GM12865 (cell line): ENCODE data around the gene TSTD1.
"Not testable (repeated sequence)": the region's sequence is repeated elsewhere in the genome, so short reads cannot be mapped to it uniquely, and the experiment has no call there.

ENCODE experiments used
- DNase-seq: peaks from one replicate; pipeline ENCODE4 v3.0.0; 2010; ENCODE audit warnings: low read depth
- H3K4me3 ChIP-seq: 2 replicates; pipeline ENCODE4 v1.5.1; 2011; ENCODE audit warnings: mild to moderate bottlenecking, low read depth, low read length, control low read depth
- TF ChIP-seq, protein P1 (sequence below): IDR thresholded peaks from 2 replicates; pipeline ENCODE4 v1.5.1; 2011; ENCODE audit warnings: low read length, control low read depth, low read depth, inconsistent platforms; ENCODE audit not compliant: insufficient read depth; ENCODE audit errors: missing control alignments

TSTD1 gene

DNA sequence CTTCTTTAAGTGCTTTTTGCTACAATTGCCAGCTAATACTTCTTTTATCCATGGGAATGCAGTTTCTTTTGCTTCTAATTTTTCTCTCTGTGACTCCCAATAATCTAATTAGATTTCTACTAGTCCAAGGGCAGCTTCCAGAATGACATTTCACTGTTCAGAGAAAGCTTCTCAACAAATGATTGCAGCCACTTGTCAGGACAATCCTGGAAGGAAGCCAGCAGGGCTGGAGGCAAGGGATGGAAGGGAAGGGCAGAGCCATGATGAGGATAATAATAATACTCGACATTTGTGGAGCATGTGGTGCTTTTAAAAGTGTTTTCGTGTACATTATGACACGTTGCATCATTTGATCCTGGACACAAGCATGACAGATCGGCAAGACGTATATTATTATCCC is 37.2 kb downstream of the TSTD1 start:
- H3K4me3 ChIP-seq, result no peak overlapping the region
- no peak for DNase-seq
- TF ChIP-seq, protein P1, sequence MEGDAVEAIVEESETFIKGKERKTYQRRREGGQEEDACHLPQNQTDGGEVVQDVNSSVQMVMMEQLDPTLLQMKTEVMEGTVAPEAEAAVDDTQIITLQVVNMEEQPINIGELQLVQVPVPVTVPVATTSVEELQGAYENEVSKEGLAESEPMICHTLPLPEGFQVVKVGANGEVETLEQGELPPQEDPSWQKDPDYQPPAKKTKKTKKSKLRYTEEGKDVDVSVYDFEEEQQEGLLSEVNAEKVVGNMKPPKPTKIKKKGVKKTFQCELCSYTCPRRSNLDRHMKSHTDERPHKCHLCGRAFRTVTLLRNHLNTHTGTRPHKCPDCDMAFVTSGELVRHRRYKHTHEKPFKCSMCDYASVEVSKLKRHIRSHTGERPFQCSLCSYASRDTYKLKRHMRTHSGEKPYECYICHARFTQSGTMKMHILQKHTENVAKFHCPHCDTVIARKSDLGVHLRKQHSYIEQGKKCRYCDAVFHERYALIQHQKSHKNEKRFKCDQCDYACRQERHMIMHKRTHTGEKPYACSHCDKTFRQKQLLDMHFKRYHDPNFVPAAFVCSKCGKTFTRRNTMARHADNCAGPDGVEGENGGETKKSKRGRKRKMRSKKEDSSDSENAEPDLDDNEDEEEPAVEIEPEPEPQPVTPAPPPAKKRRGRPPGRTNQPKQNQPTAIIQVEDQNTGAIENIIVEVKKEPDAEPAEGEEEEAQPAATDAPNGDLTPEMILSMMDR, result no peak

GRCh38 chr1:161000736-161001480 is 37.9 kb downstream of the TSTD1 start:
- no peak for DNase-seq
- no peak overlapping the region for H3K4me3 ChIP-seq
- TF ChIP-seq, protein P1, result no peak

DNA sequence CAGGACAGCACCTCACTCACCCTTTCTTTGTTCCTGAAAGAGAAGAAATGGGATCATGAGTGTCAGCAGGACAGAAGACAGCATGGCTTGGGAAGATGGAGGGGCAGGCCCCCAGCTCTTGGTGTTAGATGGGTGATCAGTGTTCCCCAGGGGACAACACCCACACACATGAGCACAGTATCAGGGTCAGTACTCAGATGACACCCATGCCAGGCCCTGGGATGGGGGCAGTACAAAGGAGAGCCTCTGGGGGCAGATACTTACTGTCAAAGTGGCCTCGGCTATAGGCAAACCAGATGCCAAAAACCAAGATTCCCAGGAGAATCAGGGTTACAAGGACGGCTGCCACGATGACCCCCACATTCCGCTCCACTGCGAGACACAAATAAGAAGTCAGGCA is 39.4 kb downstream of the TSTD1 start:
- DNase-seq, result no peak
- no peak overlapping the region for H3K4me3 ChIP-seq
- TF ChIP-seq, protein P1, result no peak

DNA sequence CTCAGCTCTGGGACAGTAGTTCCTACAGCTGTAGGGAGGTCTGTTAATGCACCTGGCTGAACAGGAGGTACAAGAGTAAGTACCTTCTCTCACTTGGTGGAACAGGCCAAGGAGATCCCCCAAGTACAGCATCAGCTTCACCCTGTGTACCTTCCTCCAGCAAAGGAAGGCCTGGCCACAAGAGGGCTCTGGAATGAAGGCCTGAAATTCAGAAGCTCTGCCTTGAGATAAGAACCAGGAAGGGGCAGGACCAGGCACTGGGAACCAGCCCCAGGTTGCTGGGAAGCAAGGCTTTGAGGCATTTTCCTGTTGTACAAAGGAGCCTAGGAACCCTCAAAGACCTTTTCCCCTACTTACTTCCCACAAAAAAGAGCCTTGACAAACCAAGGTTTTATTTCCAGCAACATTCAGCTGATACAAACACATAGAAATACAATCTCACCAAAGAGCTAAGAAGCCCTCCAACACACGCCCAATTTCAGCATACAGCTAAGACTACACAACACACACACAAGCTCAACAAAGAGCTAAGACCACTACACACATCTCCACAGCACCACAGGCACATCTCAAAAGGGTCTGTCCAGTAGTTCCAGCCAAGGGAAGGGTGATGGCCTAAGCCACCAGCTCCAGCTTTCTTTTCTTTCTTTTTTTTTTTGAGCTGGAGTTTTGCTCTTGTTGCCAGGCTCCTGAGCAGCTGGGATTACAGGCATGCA is 41.3 kb downstream of the TSTD1 start:
- TF ChIP-seq, protein P1, result peak; percentile 60
- no peak overlapping the region for H3K4me3 ChIP-seq
- peak; percentile 73 for DNase-seq

DNA sequence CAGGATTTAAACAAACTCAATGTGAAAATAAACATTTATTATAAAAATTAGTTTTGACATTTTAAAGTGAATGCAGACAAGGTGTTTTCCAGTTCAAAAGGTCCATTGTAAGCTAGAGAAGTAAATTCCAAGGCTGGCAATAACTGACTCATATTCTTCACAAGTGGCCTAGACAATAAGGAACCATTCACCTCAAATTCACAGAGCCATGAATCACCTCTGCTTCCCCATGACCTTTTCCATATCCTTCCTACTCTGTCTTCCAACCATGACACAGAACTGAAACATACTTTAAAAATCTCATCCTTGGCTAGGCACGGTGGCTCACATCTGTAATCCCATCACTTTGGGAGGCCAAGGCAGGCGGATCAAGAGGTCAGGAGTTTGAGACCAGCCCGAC is 42.6 kb downstream of the TSTD1 start:
- no peak overlapping the region for H3K4me3 ChIP-seq
- no peak for DNase-seq
- TF ChIP-seq, protein P1, result no peak

DNA sequence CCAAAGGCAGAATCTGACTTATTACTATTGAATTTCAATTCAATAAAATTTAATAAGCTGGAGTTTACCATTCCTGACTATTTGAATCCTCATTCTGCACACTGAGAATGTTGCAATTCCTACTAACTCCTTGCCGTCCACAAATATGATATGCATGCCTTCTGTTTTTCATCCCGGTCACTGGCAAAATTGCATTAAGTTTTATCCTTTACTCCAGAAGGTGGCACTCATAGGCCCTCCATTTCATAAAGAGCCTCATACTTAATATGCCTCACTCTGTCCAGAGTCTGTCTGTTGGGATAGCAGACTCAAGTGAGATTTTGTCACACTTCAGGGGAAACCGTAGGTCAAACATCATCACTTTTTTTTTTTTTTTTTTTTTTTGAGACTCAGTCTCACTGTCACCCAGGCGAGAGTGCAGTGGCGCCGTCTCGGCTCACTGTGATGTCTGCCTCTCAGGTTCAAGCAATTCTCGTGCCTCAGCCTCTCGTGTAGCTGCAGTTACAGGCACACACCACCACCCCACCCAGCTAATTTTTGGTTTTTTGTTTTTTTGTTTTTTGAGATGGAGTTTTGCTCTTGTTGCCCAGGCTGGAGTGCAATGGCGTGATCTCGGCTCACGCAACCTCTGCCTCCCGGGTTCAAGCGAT is 45.1 kb downstream of the TSTD1 start:
- TF ChIP-seq, protein P1, result no peak
- H3K4me3 ChIP-seq, result no peak overlapping the region
- DNase-seq, result peak; percentile 29

DNA sequence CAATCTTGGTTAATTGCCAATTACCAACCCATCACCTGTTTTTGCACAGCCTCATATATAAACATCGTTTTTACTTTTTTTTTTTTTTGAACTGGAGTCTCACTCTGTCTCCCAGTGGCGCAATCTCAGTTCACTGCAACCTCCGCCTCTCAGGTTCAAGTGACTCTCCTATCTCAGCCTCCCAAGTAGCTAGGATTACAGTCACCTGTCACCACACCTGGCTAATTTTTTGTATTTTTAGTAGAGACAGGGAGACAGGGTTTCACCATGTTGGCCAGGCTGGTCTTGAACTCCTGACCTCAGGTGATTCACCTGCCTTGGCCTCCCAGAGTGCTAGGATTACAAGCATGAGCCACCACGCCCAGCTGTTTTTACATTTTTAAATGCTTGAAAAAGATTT is 46.7 kb downstream of the TSTD1 start:
- DNase-seq, H3K4me3 ChIP-seq: not testable (repeated sequence)
